Measurements from ENCODE around the gene MED13.
"Not testable (repeated sequence)": the region's sequence is repeated elsewhere in the genome, so short reads cannot be mapped to it uniquely, and the experiment has no call there.

Gene MED13

DNA sequence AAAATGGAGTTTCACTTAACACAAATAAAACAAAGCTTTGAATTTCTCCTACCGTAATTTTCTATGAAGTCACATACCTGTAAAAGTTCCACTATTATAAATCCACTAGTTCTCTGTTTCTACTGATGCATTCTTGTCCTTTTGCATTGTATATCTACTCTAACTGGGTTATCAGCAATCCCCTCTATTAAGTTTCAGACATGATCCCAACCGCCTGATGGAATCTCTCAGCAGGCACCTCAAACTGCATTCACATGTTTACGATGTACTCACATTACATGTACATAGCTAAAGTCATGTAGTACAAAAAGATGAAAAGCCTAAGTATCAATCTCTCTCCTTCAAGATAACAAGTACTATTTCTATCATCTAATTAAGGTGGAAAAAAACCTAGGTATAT, 64.9 kb downstream of the MED13 start:
- Histone ChIP-seq H3K9me3 (ENCODE audit: control insufficient read depth, low read length) (no peaks in the 10 kb centered on the region), H3K36me3 (ENCODE audit: control insufficient read depth, insufficient read depth, low read length) (peaks cover under 1% of the 10 kb centered on the region), H3K4me3 (ENCODE audit: insufficient read depth, low read depth, low read length) (no peak overlapping the region), H3K4me1 (ENCODE audit: control insufficient read depth, insufficient read depth, low read length) (no peaks in the 10 kb centered on the region), H3K27ac (ENCODE audit: insufficient read depth, low read depth, low read length, poor library complexity, severe bottlenecking) (no peak overlapping the region), H3K27me3 (ENCODE audit: control insufficient read depth, insufficient read depth, low read length, poor library complexity, severe bottlenecking) (no peaks in the 10 kb centered on the region)
- WGBS, 2 experiments: 96 to 97% methylated on average over 3 of the region's 3 CpGs

GRCh38 chr17:61998534-61998933, 66.5 kb downstream of the MED13 start:
- not testable (repeated sequence) for H3K36me3 ChIP-seq (ENCODE audit: control insufficient read depth, insufficient read depth, low read length)

DNA sequence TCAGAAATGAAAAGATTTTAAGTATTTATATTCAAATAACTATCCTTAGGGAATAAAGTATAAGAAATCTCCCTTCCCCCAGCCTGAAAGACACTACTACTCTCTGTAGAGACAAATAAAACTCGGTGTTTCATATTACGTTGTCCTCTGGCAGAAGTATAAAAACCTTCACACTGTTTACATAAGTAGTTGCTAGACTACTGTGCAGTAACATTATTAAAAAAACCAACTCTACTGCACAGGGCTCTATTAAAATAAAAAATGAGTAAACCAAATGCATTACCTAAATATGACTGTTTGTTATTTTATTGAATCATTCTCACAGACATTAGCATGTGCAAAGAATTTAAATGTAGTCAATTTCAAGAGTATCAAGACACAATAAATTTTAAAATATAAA, 67.4 kb downstream of the MED13 start:
- Histone ChIP-seq H3K4me1 (ENCODE audit: control insufficient read depth, insufficient read depth, low read length) (no peaks in the 10 kb centered on the region), H3K27me3 (ENCODE audit: control insufficient read depth, insufficient read depth, low read length, poor library complexity, severe bottlenecking) (no peaks in the 10 kb centered on the region), H3K27ac (ENCODE audit: insufficient read depth, low read depth, low read length, poor library complexity, severe bottlenecking) (no peak overlapping the region), H3K4me3 (ENCODE audit: insufficient read depth, low read depth, low read length) (no peak overlapping the region), H3K36me3 (ENCODE audit: control insufficient read depth, insufficient read depth, low read length) (peaks cover 6% of the 10 kb centered on the region), H3K9me3 (ENCODE audit: control insufficient read depth, low read length) (no peaks in the 10 kb centered on the region)
- WGBS, 2 experiments: 75 to 79% methylated on average over 2 of the region's 2 CpGs

More at GRCh38 chr17:61998534-61998933, 66.5 kb downstream of the MED13 start:
- 83 to 92% methylated on average over 4 of the region's 4 CpGs for WGBS, 2 experiments
- H3K27me3 ChIP-seq (ENCODE audit: control insufficient read depth, insufficient read depth, low read length, poor library complexity, severe bottlenecking); H3K9me3 ChIP-seq (ENCODE audit: control insufficient read depth, low read length); H3K27ac ChIP-seq (ENCODE audit: insufficient read depth, low read depth, low read length, poor library complexity, severe bottlenecking); H3K4me3 ChIP-seq (ENCODE audit: insufficient read depth, low read depth, low read length); H3K4me1 ChIP-seq (ENCODE audit: control insufficient read depth, insufficient read depth, low read length): not testable (repeated sequence)

DNA sequence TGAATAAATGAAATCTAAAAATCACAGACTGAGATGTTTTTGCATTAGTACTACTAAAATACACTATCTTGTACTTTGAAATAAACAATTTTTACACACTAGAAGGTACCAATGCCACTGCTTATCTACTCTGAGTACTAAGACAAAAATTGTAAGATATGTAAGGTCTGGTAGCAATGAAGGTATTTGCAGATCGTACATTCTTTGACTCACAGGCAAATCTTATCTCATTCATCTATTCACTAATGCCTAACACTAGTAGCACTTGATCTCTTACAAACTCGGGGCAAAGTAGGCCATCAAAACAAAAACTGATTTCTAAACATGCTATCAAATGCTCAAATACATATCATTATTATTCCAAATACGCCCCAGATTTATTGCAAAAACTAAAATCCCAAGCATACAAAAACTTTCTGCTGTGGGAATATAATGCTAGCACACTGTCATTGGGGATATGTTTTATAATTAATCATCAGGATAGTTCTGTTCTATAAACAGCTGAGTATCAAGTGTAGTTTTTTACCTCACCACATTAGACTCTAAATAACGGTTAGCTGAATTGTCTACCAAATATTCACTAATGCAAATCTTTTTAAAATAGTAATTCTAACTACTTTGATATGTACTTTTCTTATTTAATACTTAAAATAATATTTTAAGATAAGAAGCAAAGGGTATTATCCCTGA, 68.0 kb downstream of the MED13 start:
- 88 to 96% methylated on average over 3 of the region's 4 CpGs for WGBS, 2 experiments
- Histone ChIP-seq H3K4me1 (ENCODE audit: control insufficient read depth, insufficient read depth, low read length) (no peaks in the 10 kb centered on the region), H3K36me3 (ENCODE audit: control insufficient read depth, insufficient read depth, low read length) (peaks cover 7% of the 10 kb centered on the region), H3K27me3 (ENCODE audit: control insufficient read depth, insufficient read depth, low read length, poor library complexity, severe bottlenecking) (no peaks in the 10 kb centered on the region), H3K9me3 (ENCODE audit: control insufficient read depth, low read length) (no peaks in the 10 kb centered on the region), H3K27ac (ENCODE audit: insufficient read depth, low read depth, low read length, poor library complexity, severe bottlenecking) (no peak overlapping the region), H3K4me3 (ENCODE audit: insufficient read depth, low read depth, low read length) (no peak overlapping the region)

- Histone ChIP-seq H3K36me3 (ENCODE audit: control insufficient read depth, insufficient read depth, low read length) (peaks cover 24% of the 10 kb centered on the region), H3K9me3 (ENCODE audit: control insufficient read depth, low read length) (peaks cover 2% of the 10 kb centered on the region), H3K4me1 (ENCODE audit: control insufficient read depth, insufficient read depth, low read length) (no peaks in the 10 kb centered on the region), H3K27me3 (ENCODE audit: control insufficient read depth, insufficient read depth, low read length, poor library complexity, severe bottlenecking) (no peaks in the 10 kb centered on the region), H3K4me3 (ENCODE audit: insufficient read depth, low read depth, low read length) (no peak overlapping the region), H3K27ac (ENCODE audit: insufficient read depth, low read depth, low read length, poor library complexity, severe bottlenecking) (no peak overlapping the region)
- WGBS, 2 experiments: 93 to 94% methylated on average over 3 of the region's 3 CpGs
Measured at GRCh38 chr17:61989509-61989908, 75.6 kb downstream of the MED13 start.

DNA sequence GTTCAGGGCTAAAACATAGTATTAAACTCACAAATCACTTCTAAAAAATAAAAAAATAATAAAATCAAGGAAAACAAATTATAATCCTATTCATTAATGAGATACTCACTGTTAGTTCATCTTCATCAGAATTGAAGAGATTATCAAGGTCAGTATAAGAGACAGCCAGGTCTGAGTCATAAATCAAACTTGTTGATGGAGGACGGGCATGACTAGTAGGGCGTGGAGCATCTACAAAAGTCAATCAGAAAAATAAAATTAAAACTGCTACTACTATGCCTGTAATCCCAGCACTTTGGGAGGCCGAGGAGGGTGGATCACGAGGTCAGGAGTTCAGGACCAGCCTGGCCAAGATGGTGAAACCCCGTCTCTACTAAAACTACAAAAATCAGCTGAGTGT, 78.2 kb downstream of the MED13 start:
- Histone ChIP-seq H3K27me3 (ENCODE audit: control insufficient read depth, insufficient read depth, low read length, poor library complexity, severe bottlenecking) (no peaks in the 10 kb centered on the region), H3K27ac (ENCODE audit: insufficient read depth, low read depth, low read length, poor library complexity, severe bottlenecking) (no peak overlapping the region), H3K4me3 (ENCODE audit: insufficient read depth, low read depth, low read length) (no peak overlapping the region), H3K9me3 (ENCODE audit: control insufficient read depth, low read length) (peaks cover 2% of the 10 kb centered on the region), H3K36me3 (ENCODE audit: control insufficient read depth, insufficient read depth, low read length) (peaks cover 36% of the 10 kb centered on the region), H3K4me1 (ENCODE audit: control insufficient read depth, insufficient read depth, low read length) (no peaks in the 10 kb centered on the region)
- WGBS, 2 experiments: 89 to 90% methylated on average over 5 of the region's 5 CpGs

DNA sequence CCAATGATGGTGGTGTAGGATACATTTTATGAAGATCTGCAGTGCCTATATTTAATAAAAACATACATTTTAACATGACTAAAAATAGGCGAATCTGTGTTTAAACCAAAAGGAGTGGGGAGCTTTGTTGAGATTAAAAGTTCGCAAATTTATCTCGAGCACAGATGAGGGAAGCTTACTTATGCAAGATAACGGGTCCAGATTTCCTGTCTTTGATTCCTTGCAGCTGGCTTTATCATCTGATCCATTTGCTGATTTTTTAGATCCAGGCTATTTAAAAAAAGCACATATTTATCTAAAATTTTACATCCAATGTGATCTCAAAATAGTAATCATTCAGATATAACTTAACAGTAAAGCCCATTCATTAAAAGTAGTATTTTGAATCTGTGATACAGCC, 80.3 kb downstream of the MED13 start:
- Histone ChIP-seq H3K36me3 (ENCODE audit: control insufficient read depth, insufficient read depth, low read length) (peaks cover 47% of the 10 kb centered on the region), H3K4me1 (ENCODE audit: control insufficient read depth, insufficient read depth, low read length) (no peaks in the 10 kb centered on the region), H3K27ac (ENCODE audit: insufficient read depth, low read depth, low read length, poor library complexity, severe bottlenecking) (no peak overlapping the region), H3K4me3 (ENCODE audit: insufficient read depth, low read depth, low read length) (no peak overlapping the region), H3K27me3 (ENCODE audit: control insufficient read depth, insufficient read depth, low read length, poor library complexity, severe bottlenecking) (no peaks in the 10 kb centered on the region), H3K9me3 (ENCODE audit: control insufficient read depth, low read length) (peaks cover 2% of the 10 kb centered on the region)
- WGBS, 2 experiments: 96 to 98% methylated on average over 4 of the region's 4 CpGs

DNA sequence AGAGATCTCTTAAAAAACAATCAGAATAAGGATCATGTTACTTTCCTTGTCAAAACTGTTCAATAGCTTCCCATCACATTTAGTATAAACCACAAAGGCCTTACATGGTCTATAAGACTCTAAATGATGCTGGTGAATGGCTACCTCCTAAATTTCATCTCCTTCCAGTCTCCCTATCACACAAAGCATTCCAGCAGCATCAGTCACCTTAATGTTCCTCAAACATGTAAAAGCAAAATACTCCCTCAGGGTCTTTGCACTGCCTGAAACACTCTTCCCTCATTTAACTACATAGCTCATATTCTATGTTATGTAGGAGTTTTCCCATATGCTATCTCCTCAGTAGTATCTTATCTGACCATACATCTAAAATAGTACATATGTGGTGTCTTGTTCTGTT, 83.8 kb downstream of the MED13 start:
- no peaks in the 10 kb centered on the region for H3K9me3 ChIP-seq (ENCODE audit: control insufficient read depth, low read length)
- H3K4me3 ChIP-seq (ENCODE audit: insufficient read depth, low read depth, low read length): no peak overlapping the region
- H3K27ac ChIP-seq (ENCODE audit: insufficient read depth, low read depth, low read length, poor library complexity, severe bottlenecking): no peak overlapping the region
- H3K27me3 ChIP-seq (ENCODE audit: control insufficient read depth, insufficient read depth, low read length, poor library complexity, severe bottlenecking): no peaks in the 10 kb centered on the region
- H3K36me3 ChIP-seq (ENCODE audit: control insufficient read depth, insufficient read depth, low read length): peaks cover 55% of the 10 kb centered on the region
- no peaks in the 10 kb centered on the region for H3K4me1 ChIP-seq (ENCODE audit: control insufficient read depth, insufficient read depth, low read length)

GRCh38 chr17:61980535-61980934, 84.5 kb downstream of the MED13 start:
- Histone ChIP-seq H3K4me3 (ENCODE audit: insufficient read depth, low read depth, low read length) (no peak overlapping the region), H3K27me3 (ENCODE audit: control insufficient read depth, insufficient read depth, low read length, poor library complexity, severe bottlenecking) (no peaks in the 10 kb centered on the region), H3K36me3 (ENCODE audit: control insufficient read depth, insufficient read depth, low read length) (peaks cover 54% of the 10 kb centered on the region), H3K4me1 (ENCODE audit: control insufficient read depth, insufficient read depth, low read length) (no peaks in the 10 kb centered on the region), H3K9me3 (ENCODE audit: control insufficient read depth, low read length) (no peaks in the 10 kb centered on the region), H3K27ac (ENCODE audit: insufficient read depth, low read depth, low read length, poor library complexity, severe bottlenecking) (no peak overlapping the region)
- WGBS, 2 experiments: 92 to 95% methylated on average over 5 of the region's 5 CpGs

GRCh38 chr17:61974115-61974514, 91.0 kb downstream of the MED13 start:
- H3K27ac ChIP-seq (ENCODE audit: insufficient read depth, low read depth, low read length, poor library complexity, severe bottlenecking): no peak overlapping the region
- H3K4me3 ChIP-seq (ENCODE audit: insufficient read depth, low read depth, low read length): no peak overlapping the region
- no peaks in the 10 kb centered on the region for H3K9me3 ChIP-seq (ENCODE audit: control insufficient read depth, low read length)
- WGBS, 2 experiments: 93 to 95% methylated on average over 7 of the region's 7 CpGs
- H3K27me3 ChIP-seq (ENCODE audit: control insufficient read depth, insufficient read depth, low read length, poor library complexity, severe bottlenecking): no peaks in the 10 kb centered on the region
- no peaks in the 10 kb centered on the region for H3K4me1 ChIP-seq (ENCODE audit: control insufficient read depth, insufficient read depth, low read length)
- peaks cover 27% of the 10 kb centered on the region for H3K36me3 ChIP-seq (ENCODE audit: control insufficient read depth, insufficient read depth, low read length)

DNA sequence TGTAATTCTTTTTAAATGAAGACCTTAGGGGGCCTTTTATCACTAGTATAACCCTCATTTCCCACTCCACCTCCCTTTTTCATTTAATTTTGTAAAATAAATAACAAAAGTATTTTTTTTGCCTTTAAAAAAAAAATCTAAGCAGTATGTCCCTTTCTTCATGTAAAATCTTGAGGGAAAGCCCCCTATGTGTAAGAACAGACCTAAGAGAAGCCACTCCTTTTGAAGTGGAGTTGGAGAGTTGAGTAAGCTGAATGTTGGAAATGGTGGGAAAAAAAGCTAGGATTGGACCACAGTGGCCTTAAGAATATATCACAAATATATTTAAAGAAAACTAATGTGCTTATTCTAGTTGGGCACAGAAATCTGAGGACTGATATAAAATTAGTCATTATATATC, 92.8 kb downstream of the MED13 start:
- peaks cover 23% of the 10 kb centered on the region for H3K36me3 ChIP-seq (ENCODE audit: control insufficient read depth, insufficient read depth, low read length)
- no peaks in the 10 kb centered on the region for H3K9me3 ChIP-seq (ENCODE audit: control insufficient read depth, low read length)
- no peaks in the 10 kb centered on the region for H3K27me3 ChIP-seq (ENCODE audit: control insufficient read depth, insufficient read depth, low read length, poor library complexity, severe bottlenecking)
- H3K4me1 ChIP-seq (ENCODE audit: control insufficient read depth, insufficient read depth, low read length): no peaks in the 10 kb centered on the region
- H3K27ac ChIP-seq (ENCODE audit: insufficient read depth, low read depth, low read length, poor library complexity, severe bottlenecking): no peak overlapping the region
- H3K4me3 ChIP-seq (ENCODE audit: insufficient read depth, low read depth, low read length): no peak overlapping the region
